OCI-LY7 (cell line): ENCODE measurements around the gene PRTN3. TPM values are rescaled to one million over a fixed set of nuclear protein-coding genes. Genes with fewer than 3 reads are reported as not detected.
"Not testable (repeated sequence)": the region's sequence is repeated elsewhere in the genome, so short reads cannot be mapped to it uniquely, and the experiment has no call there.

Experiments
- BruUV-seq: library from RNA; stranded (reverse); fragments of 400-500 nt; replicated peaks from 2 replicates; lab custom pipeline; 2021; lab: Mats Ljungman, UMichigan
- CTCF ChIA-PET: fragments of 300-600 bp; sonication (Branson Sonifier 250); formaldehyde crosslinking; loops from one replicate; lab custom pipeline; 2022; ENCODE audit warnings: antibody characterized with exemption; ENCODE audit not compliant: unreplicated experiment; lab: Charles Lee
- POLR2A ChIA-PET: fragments of 300-600 bp; sonication (Branson Sonifier 250); formaldehyde crosslinking; loops from one replicate; lab custom pipeline; 2022; ENCODE audit warnings: antibody characterized with exemption; lab: Charles Lee
- DNase-seq: peaks from one replicate; pipeline ENCODE4 v3.0.0-alpha.2; 2015; ENCODE audit warnings: low spot score
- H2AFZ ChIP-seq: fragments of 200-600 bp; sonication (generic), shearing (Covaris generic); 2 replicates; pipeline ENCODE4 v1.6.1; 2014; ENCODE audit warnings: mild to moderate bottlenecking, antibody characterized with exemption, low read length, moderate library complexity
- H3K27ac ChIP-seq: fragments of 200-600 bp; sonication (generic); 2 replicates; pipeline ENCODE4 v1.5.1; 2014; ENCODE audit warnings: mixed run types, low read depth, mild to moderate bottlenecking, moderate library complexity, low read length, inconsistent platforms; ENCODE audit not compliant: poor library complexity, severe bottlenecking
- H3K36me3 ChIP-seq: fragments of 200-600 bp; sonication (generic); 2 replicates; pipeline ENCODE4 v1.6.1; 2014; ENCODE audit warnings: mild to moderate bottlenecking, antibody characterized with exemption, low read length, moderate library complexity, mixed read lengths; ENCODE audit not compliant: insufficient read depth
- H3K4me1 ChIP-seq: fragments of 200-600 bp; sonication (generic); 2 replicates; pipeline ENCODE4 v1.5.1; 2014; ENCODE audit warnings: mild to moderate bottlenecking, low read length; ENCODE audit not compliant: insufficient read depth, poor library complexity, severe bottlenecking
- H3K4me2 ChIP-seq: fragments of 200-600 bp; sonication (generic); 2 replicates; pipeline ENCODE4 v1.6.1; 2014; ENCODE audit warnings: mild to moderate bottlenecking, low read length
- H3K4me3 ChIP-seq: fragments of 200-600 bp; sonication (generic); 2 replicates; pipeline ENCODE4 v1.5.1; 2014; ENCODE audit warnings: mild to moderate bottlenecking, low read depth, low read length; ENCODE audit not compliant: poor library complexity, severe bottlenecking
- H3K79me2 ChIP-seq: fragments of 200-600 bp; sonication (generic); 2 replicates; pipeline ENCODE4 v1.6.1; 2016; ENCODE audit warnings: low read depth, mild to moderate bottlenecking, low read length, moderate library complexity, mixed read lengths; ENCODE audit not compliant: insufficient read depth
- H3K9me2 ChIP-seq: fragments of 200-600 bp; sonication (generic); 2 replicates; pipeline ENCODE4 v1.6.1; 2016; ENCODE audit warnings: mild to moderate bottlenecking, low read length, mixed read lengths; ENCODE audit not compliant: insufficient read depth
- H3K9me3 ChIP-seq: fragments of 200-600 bp; sonication (generic); 2 replicates; pipeline ENCODE4 v1.6.1; 2014; ENCODE audit warnings: mild to moderate bottlenecking, mixed run types, low read length, mixed read lengths
- H4K20me1 ChIP-seq: fragments of 200-600 bp; sonication (generic); 2 replicates; pipeline ENCODE4 v1.6.1; 2014; ENCODE audit warnings: mild to moderate bottlenecking, antibody characterized with exemption, low read length, moderate library complexity, mixed read lengths; ENCODE audit not compliant: insufficient read depth
- EZH2phosphoT487 ChIP-seq: fragments of 200-600 bp; sonication (generic); IDR thresholded peaks from 2 replicates; pipeline ENCODE4 v1.6.1; 2018; ENCODE audit warnings: low read depth, borderline replicate concordance, mild to moderate bottlenecking, mixed run types, antibody characterized with exemption, low read length, moderate library complexity, mixed read lengths
- intact Hi-C: fragments of 100-400 bp; cut with micrococcal nuclease; formaldehyde crosslinking; loops from one replicate; pipeline ENCODE4 v1.10.0; 2022; ENCODE audit not compliant: unreplicated experiment
- total RNA-seq, 2 experiments: library from RNA; depleted of rRNA in 1 of 2; stranded (reverse); fragments of >200 nt in 1 of 2; shearing (Covaris generic) in 1 of 2; gene quantifications; 2 replicates each; pipeline ENCODE4 v1.2.3, GENCODE V29; 2014 to 2022
- TF ChIP-seq, protein P1 (sequence below): fragments of 200-600 bp; sonication (generic); conservative IDR thresholded peaks from 2 replicates; pipeline ENCODE4 v1.5.1; 2014; ENCODE audit warnings: mild to moderate bottlenecking, antibody characterized with exemption, low read length, moderate library complexity, mixed read lengths

PRTN3 gene
- total RNA-seq, 2 experiments from 2014 or later = not detected

- TF ChIP-seq, protein P1, sequence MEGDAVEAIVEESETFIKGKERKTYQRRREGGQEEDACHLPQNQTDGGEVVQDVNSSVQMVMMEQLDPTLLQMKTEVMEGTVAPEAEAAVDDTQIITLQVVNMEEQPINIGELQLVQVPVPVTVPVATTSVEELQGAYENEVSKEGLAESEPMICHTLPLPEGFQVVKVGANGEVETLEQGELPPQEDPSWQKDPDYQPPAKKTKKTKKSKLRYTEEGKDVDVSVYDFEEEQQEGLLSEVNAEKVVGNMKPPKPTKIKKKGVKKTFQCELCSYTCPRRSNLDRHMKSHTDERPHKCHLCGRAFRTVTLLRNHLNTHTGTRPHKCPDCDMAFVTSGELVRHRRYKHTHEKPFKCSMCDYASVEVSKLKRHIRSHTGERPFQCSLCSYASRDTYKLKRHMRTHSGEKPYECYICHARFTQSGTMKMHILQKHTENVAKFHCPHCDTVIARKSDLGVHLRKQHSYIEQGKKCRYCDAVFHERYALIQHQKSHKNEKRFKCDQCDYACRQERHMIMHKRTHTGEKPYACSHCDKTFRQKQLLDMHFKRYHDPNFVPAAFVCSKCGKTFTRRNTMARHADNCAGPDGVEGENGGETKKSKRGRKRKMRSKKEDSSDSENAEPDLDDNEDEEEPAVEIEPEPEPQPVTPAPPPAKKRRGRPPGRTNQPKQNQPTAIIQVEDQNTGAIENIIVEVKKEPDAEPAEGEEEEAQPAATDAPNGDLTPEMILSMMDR = no peak
- TF ChIP-seq EZH2phosphoT487 = no peak
- DNase-seq = no peak
- POLR2A ChIA-PET = no interaction called here
- Histone ChIP-seq H3K36me3 (no peaks in the 10 kb centered on the region), H3K4me3 (no peak overlapping the region), H3K4me2 (no peak overlapping the region), H4K20me1 (no peaks in the 10 kb centered on the region; the same call in 1 of the 2 replicates), H3K9me2 (no peaks in the 10 kb centered on the region), H3K4me1 (peaks cover 13% of the 10 kb centered on the region), H3K27ac (no peak overlapping the region), H3K9me3 (no peaks in the 10 kb centered on the region), H3K79me2 (no peaks in the 10 kb centered on the region), H2AFZ (no peak overlapping the region)
- intact Hi-C loops = no loop called here
- CTCF ChIA-PET = no interaction called here
- BruUV-seq = no TSS peak
Measured at GRCh38 chr19:848386-848921, 7.7 kb downstream of the PRTN3 start.

GRCh38 chr19:849195-849594 lies 8.4 kb downstream of the PRTN3 start:
- H3K4me2 ChIP-seq, H3K79me2 ChIP-seq, H2AFZ ChIP-seq, H4K20me1 ChIP-seq, POLR2A ChIA-PET, intact Hi-C loops, H3K9me3 ChIP-seq, H3K9me2 ChIP-seq, H3K27ac ChIP-seq, H3K36me3 ChIP-seq, H3K4me3 ChIP-seq, DNase-seq, BruUV-seq, CTCF ChIA-PET: not testable (repeated sequence)
- peaks cover 13% of the 10 kb centered on the region for H3K4me1 ChIP-seq

DNA sequence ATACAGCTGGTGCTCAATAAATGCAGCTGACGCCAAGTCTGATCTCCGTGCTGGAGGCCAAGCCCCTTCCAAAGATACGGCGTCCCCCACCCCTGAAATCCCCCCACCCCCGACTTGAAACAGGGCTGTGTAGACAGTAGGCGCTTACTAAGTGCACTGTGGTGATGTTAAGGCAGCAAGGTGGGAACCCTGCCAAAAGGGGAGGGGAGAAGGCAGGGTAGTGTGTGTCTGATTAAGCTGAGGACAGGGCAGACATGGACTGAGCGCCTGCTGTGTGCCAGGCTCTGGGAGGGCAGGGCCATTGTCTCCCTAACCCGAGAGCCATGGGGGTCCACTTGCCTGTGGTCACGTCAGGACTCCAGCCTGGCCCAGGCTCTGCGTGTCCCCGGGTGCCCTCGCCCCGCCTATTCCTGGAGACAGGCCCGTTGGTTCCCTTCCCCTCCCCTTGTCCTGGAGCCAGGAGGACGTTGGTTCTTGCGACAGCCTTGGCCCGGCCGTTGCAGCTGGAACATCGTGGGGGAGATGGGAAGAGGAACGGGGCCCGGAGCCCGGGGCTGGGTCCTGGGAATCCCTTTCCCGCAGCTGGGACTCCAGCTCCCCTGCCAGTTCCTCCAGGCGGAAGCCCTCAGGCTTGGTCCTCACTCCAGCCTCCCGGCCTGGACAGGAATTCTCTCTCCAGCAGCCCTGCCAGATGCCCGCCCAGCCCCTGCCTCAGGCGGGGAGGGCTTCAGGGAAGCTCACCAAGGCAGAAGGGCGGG lies 9.6 kb downstream of the PRTN3 start:
- no peaks in the 10 kb centered on the region for H3K9me3 ChIP-seq
- H3K79me2 ChIP-seq = no peaks in the 10 kb centered on the region
- H3K9me2 ChIP-seq = no peaks in the 10 kb centered on the region
- no peak overlapping the region for H2AFZ ChIP-seq
- DNase-seq = no peak
- TF ChIP-seq, protein P1 = no peak
- no peak for TF ChIP-seq EZH2phosphoT487
- intact Hi-C loops = no loop called here
- H3K4me1 ChIP-seq = peaks cover 5% of the 10 kb centered on the region
- H3K4me2 ChIP-seq = no peak overlapping the region
- no peak overlapping the region for H3K27ac ChIP-seq
- no TSS peak for BruUV-seq
- ChIA-PET CTCF (no interaction called here), POLR2A (no interaction called here)
- no peaks in the 10 kb centered on the region for H3K36me3 ChIP-seq
- H3K4me3 ChIP-seq = no peak overlapping the region
- no peaks in the 10 kb centered on the region; the same call in 1 of the 2 replicates for H4K20me1 ChIP-seq
